GM06990 (cell line): ENCODE measurements around the gene PTCH2.
A peak's percentile ranks its signal among the peaks of the same experiment; 100 is the strongest.

Experiments used
- DNase-seq: peaks from one replicate; pipeline ENCODE4 v3.0.0-alpha.2; 2011; ENCODE audit not compliant: insufficient read length; ENCODE audit errors: extremely low read depth
- H3K27me3 ChIP-seq: replicated peaks from 2 replicates; pipeline ENCODE4 v1.6.0; 2011; ENCODE audit warnings: low read length; ENCODE audit not compliant: control insufficient read depth, insufficient read depth
- H3K36me3 ChIP-seq: 2 replicates; pipeline ENCODE4 v1.5.1; 2011; ENCODE audit warnings: low read length; ENCODE audit not compliant: control insufficient read depth, insufficient read depth
- H3K4me3 ChIP-seq: replicated peaks from 2 replicates; pipeline ENCODE4 v1.5.1; 2011; ENCODE audit warnings: low read depth, mild to moderate bottlenecking, control low read depth, low read length
- TF ChIP-seq, protein P1 (sequence below): IDR thresholded peaks from 2 replicates; pipeline ENCODE4 v1.5.1; 2011; ENCODE audit warnings: low read length, control low read depth, mild to moderate bottlenecking, inconsistent platforms; ENCODE audit not compliant: insufficient read depth, poor library complexity, severe bottlenecking

The PTCH2 gene, protein sequence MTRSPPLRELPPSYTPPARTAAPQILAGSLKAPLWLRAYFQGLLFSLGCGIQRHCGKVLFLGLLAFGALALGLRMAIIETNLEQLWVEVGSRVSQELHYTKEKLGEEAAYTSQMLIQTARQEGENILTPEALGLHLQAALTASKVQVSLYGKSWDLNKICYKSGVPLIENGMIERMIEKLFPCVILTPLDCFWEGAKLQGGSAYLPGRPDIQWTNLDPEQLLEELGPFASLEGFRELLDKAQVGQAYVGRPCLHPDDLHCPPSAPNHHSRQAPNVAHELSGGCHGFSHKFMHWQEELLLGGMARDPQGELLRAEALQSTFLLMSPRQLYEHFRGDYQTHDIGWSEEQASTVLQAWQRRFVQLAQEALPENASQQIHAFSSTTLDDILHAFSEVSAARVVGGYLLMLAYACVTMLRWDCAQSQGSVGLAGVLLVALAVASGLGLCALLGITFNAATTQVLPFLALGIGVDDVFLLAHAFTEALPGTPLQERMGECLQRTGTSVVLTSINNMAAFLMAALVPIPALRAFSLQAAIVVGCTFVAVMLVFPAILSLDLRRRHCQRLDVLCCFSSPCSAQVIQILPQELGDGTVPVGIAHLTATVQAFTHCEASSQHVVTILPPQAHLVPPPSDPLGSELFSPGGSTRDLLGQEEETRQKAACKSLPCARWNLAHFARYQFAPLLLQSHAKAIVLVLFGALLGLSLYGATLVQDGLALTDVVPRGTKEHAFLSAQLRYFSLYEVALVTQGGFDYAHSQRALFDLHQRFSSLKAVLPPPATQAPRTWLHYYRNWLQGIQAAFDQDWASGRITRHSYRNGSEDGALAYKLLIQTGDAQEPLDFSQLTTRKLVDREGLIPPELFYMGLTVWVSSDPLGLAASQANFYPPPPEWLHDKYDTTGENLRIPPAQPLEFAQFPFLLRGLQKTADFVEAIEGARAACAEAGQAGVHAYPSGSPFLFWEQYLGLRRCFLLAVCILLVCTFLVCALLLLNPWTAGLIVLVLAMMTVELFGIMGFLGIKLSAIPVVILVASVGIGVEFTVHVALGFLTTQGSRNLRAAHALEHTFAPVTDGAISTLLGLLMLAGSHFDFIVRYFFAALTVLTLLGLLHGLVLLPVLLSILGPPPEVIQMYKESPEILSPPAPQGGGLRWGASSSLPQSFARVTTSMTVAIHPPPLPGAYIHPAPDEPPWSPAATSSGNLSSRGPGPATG

DNA sequence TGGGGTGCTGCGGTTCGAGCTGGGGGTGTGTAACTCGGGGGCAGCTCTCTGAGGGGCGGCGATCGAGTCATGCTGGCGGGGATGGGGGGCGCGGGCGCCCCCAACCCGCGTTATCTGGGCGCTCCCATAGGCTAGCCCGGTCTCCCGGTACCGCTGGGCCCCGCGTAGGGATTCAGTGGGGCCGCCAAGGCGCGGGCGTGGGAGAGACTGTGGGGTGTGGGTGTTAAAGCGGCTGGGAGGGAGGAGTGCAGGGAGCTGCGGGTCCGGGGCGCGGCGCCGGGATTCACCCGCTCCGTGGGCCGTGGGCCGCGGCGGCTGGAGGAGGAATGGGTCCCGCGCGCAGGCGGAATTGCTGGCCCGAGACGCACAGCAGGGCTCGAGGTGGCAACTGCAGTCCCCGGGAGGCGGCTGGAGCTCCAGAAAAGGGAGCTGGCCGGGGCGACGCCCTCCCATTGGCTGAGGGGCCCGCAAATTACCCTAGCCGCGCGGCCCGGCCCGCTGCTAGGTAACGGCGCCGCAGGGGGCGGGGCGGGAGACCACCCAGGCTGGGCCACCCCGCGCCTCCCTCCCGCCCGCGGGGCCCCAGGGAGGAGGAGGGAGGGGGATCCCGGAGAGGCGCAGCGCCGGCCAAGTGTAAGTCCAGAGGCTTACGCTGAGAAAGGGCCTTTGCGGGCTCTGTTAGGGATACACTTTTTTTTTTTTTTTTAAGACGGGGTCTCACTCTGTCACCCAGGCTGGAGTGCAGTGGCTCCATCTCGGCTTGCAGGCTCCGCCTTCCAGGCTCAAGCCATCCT, at the start of gene PTCH2:
PTCH2 (minus strand) TSS at position 392 of the 794 bp plus-strand sequence; CDS start at position 71, 321 bp downstream.
- no peaks in the 10 kb centered on the region for H3K27me3 ChIP-seq
- DNase-seq, result no peak
- peak within 1 kb of the TSS; percentile 40 for H3K4me3 ChIP-seq
- no peaks in the 10 kb centered on the region for H3K36me3 ChIP-seq
- TF ChIP-seq, protein P1, sequence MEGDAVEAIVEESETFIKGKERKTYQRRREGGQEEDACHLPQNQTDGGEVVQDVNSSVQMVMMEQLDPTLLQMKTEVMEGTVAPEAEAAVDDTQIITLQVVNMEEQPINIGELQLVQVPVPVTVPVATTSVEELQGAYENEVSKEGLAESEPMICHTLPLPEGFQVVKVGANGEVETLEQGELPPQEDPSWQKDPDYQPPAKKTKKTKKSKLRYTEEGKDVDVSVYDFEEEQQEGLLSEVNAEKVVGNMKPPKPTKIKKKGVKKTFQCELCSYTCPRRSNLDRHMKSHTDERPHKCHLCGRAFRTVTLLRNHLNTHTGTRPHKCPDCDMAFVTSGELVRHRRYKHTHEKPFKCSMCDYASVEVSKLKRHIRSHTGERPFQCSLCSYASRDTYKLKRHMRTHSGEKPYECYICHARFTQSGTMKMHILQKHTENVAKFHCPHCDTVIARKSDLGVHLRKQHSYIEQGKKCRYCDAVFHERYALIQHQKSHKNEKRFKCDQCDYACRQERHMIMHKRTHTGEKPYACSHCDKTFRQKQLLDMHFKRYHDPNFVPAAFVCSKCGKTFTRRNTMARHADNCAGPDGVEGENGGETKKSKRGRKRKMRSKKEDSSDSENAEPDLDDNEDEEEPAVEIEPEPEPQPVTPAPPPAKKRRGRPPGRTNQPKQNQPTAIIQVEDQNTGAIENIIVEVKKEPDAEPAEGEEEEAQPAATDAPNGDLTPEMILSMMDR, result no peak

- DNase-seq, result no peak
- peaks cover 1% of the 10 kb centered on the region; the same call in 1 of the 2 replicates for H3K36me3 ChIP-seq
Measured at GRCh38 chr1:44890007-44890406, 47.0 kb upstream of the PTCH2 start.

DNA sequence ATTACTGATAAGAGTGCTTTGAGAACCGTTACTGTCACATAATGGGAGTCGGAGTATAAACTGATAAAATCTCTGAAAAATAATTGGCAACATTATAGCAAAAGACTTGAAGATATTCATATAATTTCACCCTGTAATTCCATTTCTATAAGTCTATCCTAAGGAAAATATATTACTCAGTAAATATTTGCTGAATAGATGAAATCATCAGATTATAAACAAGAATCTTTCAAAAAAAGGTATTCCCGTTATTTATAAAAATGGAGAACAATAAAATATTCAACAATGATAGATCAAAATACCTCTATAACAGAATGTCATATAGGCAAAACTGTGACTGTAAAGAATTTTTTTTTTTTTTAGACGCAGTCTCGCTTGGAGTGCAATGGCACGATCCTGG, 42.4 kb upstream of the PTCH2 start:
- Histone ChIP-seq H3K27me3 (no peaks in the 10 kb centered on the region), H3K36me3 (peaks cover 6% of the 10 kb centered on the region)
- TF ChIP-seq, protein P1, result no peak

More at GRCh38 chr1:44890007-44890406, 47.0 kb upstream of the PTCH2 start:
- TF ChIP-seq, protein P1, result no peak
- Histone ChIP-seq H3K27me3 (no peaks in the 10 kb centered on the region), H3K4me3 (no peak overlapping the region)

GRCh38 chr1:44884746-44885145, 41.7 kb upstream of the PTCH2 start:
- DNase-seq, result no peak
- TF ChIP-seq, protein P1, result no peak
- Histone ChIP-seq H3K36me3 (peaks cover 6% of the 10 kb centered on the region), H3K4me3 (no peak overlapping the region), H3K27me3 (no peaks in the 10 kb centered on the region)

More for the DNA sequence above, 42.4 kb upstream of the PTCH2 start:
- no peak for DNase-seq
- no peak overlapping the region for H3K4me3 ChIP-seq

- DNase-seq, result no peak
- peaks cover 10% of the 10 kb centered on the region for H3K36me3 ChIP-seq
- TF ChIP-seq, protein P1, result no peak
Measured at GRCh38 chr1:44881011-44881632, 38.1 kb upstream of the PTCH2 start.

More at GRCh38 chr1:44881011-44881632, 38.1 kb upstream of the PTCH2 start:
- H3K4me3 ChIP-seq, result no peak overlapping the region
- H3K27me3 ChIP-seq, result no peaks in the 10 kb centered on the region
